MM.1S (cell line): ENCODE results near the gene RAB35.

Experiments used
- CTCF ChIP-seq: fragments of 300-600 bp; sonication (generic); IDR thresholded peaks from 2 replicates; pipeline ENCODE4 v1.5.1; 2016; ENCODE audit warnings: antibody characterized with exemption, low read length, mixed read lengths
- EZH2 ChIP-seq: fragments of 300-600 bp; sonication (generic); optimal IDR thresholded peaks from 2 replicates; pipeline ENCODE3; 2017; ENCODE audit warnings: low read depth, mild to moderate bottlenecking, antibody characterized with exemption, low read length, mixed read lengths

DNA sequence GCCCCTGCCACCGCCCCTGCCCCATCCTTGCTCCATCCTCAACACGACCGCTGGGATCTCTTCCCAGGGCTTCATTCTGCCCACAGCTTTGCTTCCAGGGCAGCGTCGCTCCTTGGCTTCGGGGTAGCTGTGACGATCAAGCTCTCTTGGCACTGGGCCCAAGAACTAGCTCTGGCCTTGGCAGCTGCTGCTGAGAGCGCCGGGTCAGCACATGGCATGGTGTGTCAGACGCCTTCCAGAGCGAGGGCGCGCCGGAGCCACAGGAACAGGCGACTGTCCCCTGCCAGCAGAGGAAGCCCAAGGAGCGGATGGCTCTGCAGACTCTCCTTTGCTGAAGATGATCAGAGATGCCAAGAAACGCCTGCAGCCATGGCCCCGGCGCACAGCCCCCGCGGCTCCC lies 15.9 kb downstream of the RAB35 start:
- TF ChIP-seq CTCF, result no peak
- TF ChIP-seq EZH2, result no peak
